H1 (cell line): ENCODE measurements around the gene CCDC180. TPM values are rescaled to one million over a fixed set of nuclear protein-coding genes. Genes with fewer than 3 reads are reported as not detected.

Source experiments
- CTCF ChIA-PET: fragments of 300-600 bp; sonication (Branson Sonifier 250); formaldehyde crosslinking; loops from one replicate; lab custom pipeline; 2021; ENCODE audit not compliant: partially characterized antibody; lab: Charles Lee
- POLR2A ChIA-PET: fragments of 300-600 bp; sonication (Branson Sonifier 250); formaldehyde crosslinking; loops from one replicate; lab custom pipeline; 2021; ENCODE audit warnings: inconsistent platforms; ENCODE audit not compliant: partially characterized antibody; lab: Charles Lee
- DNase-seq, 2 experiments: peaks; one replicate each; pipeline versions ENCODE4 v3.0.0 to v3.0.0-alpha.2; 2010 to 2022; ENCODE audit warnings: low spot score in 2 of 2, low read depth in 1 of 2, mixed read lengths in 1 of 2
- FAIRE-seq: peaks from 2 replicates; lab custom pipeline; 2011; peaks lifted over from hg19 to GRCh38; lab: Jason Lieb, UNC
- H2AFZ ChIP-seq: 2 replicates; pipeline ENCODE4 v1.8.1; 2012; ENCODE audit warnings: low read length, inconsistent platforms
- H2AK5ac ChIP-seq: 2 replicates; pipeline ENCODE4 v1.6.1; 2013; ENCODE audit warnings: low read depth, low read length
- H2BK120ac ChIP-seq: replicated peaks from 2 replicates; pipeline ENCODE3; 2013; ENCODE audit warnings: low read depth, low read length, inconsistent platforms
- H2BK12ac ChIP-seq: 2 replicates; pipeline ENCODE4 v1.6.1; 2013; ENCODE audit warnings: low read depth, low read length
- H2BK15ac ChIP-seq: 2 replicates; pipeline ENCODE4 v1.6.1; 2013; ENCODE audit warnings: low read length
- H2BK20ac ChIP-seq: 2 replicates; pipeline ENCODE4 v1.6.1; 2013; ENCODE audit warnings: low read length
- H2BK5ac ChIP-seq: 2 replicates; pipeline ENCODE4 v1.6.1; 2013; ENCODE audit warnings: low read depth, low read length
- H3K14ac ChIP-seq: 2 replicates; pipeline ENCODE4 v1.6.1; 2013; ENCODE audit warnings: inconsistent platforms; ENCODE audit not compliant: insufficient read length
- H3K18ac ChIP-seq: 2 replicates; pipeline ENCODE4 v1.6.1; 2013; ENCODE audit warnings: low read length; ENCODE audit errors: extremely low read depth
- H3K23ac ChIP-seq: 2 replicates; pipeline ENCODE4 v1.6.1; 2013; ENCODE audit warnings: inconsistent platforms; ENCODE audit not compliant: insufficient read length
- H3K23me2 ChIP-seq: 2 replicates; pipeline ENCODE4 v1.6.1; 2013; ENCODE audit warnings: low read depth, low read length
- H3K27ac ChIP-seq: 2 replicates; pipeline ENCODE4 v1.6.1; 2011; ENCODE audit warnings: low read depth, low read length, inconsistent platforms
- H3K27me3 ChIP-seq, 4 experiments: replicated peaks in 1 of 4; 1 replicate in 1 of 4; 2 replicates in 3 of 4; pipeline versions ENCODE4 v1.6.1 to v1.8.1; 2011 to 2013; ENCODE audit warnings: low read length in 3 of 4, mild to moderate bottlenecking in 3 of 4, inconsistent platforms in 2 of 4, mixed read lengths in 2 of 4, moderate library complexity in 1 of 4; ENCODE audit not compliant: control insufficient read depth in 3 of 4, insufficient read depth in 3 of 4; ENCODE audit errors: extremely low read depth in 1 of 4
- H3K36me3 ChIP-seq, 4 experiments: 2 replicates each; pipeline versions ENCODE4 v1.6.1 to v1.8.1; 2011 to 2013; ENCODE audit warnings: mild to moderate bottlenecking in 4 of 4, low read length in 3 of 4, moderate library complexity in 2 of 4, control low read depth in 1 of 4, inconsistent platforms in 1 of 4; ENCODE audit not compliant: insufficient read depth in 4 of 4, control insufficient read depth in 2 of 4
- H3K4ac ChIP-seq: replicated peaks from 2 replicates; pipeline ENCODE3; 2013; ENCODE audit warnings: low read length, low read depth, mixed read lengths, inconsistent platforms; ENCODE audit not compliant: insufficient read length
- H3K4me1 ChIP-seq, 4 experiments: replicated peaks in 1 of 4; 1 replicate in 1 of 4; 2 replicates in 3 of 4; pipeline versions ENCODE4 v1.6.1 to v1.8.1; 2011 to 2013; ENCODE audit warnings: low read length in 3 of 4, inconsistent platforms in 2 of 4, mixed read lengths in 1 of 4; ENCODE audit not compliant: insufficient read depth in 4 of 4, control insufficient read depth in 3 of 4
- H3K4me2 ChIP-seq, 2 experiments: 2 replicates each; pipeline versions ENCODE4 v1.6.1 to v1.8.1; 2011 to 2013; ENCODE audit warnings: low read depth in 2 of 2, low read length in 2 of 2, control low read depth in 1 of 2, inconsistent platforms in 1 of 2, mild to moderate bottlenecking in 1 of 2; ENCODE audit not compliant: insufficient read depth in 1 of 2
- H3K4me3 ChIP-seq, 4 experiments: fragments of 200-600, 300-600 bp in 1 of 4; sonication (generic), shearing (Covaris generic), sonication (Bioruptor Twin) in 1 of 4; 2 replicates each; pipeline versions ENCODE4 v1.5.1 to v1.8.1; 2011 to 2016; ENCODE audit warnings: low read length in 4 of 4, low read depth in 3 of 4, control low read depth in 2 of 4, inconsistent platforms in 2 of 4, mild to moderate bottlenecking in 2 of 4, mixed read lengths in 1 of 4, moderate library complexity in 1 of 4; ENCODE audit not compliant: insufficient read depth in 2 of 4; ENCODE audit errors: extremely low read depth in 1 of 4
- H3K56ac ChIP-seq: replicated peaks from 2 replicates; pipeline ENCODE3; 2013; ENCODE audit warnings: low read depth, mild to moderate bottlenecking, mixed read lengths, low read length, inconsistent platforms; ENCODE audit not compliant: insufficient read length
- H3K79me1 ChIP-seq: 2 replicates; pipeline ENCODE4 v1.6.1; 2013; ENCODE audit warnings: low read depth, low read length, control low read depth
- H3K79me2 ChIP-seq, 2 experiments: 2 replicates each; pipeline versions ENCODE4 v1.6.1 to v1.8.1; 2012 to 2013; ENCODE audit warnings: low read length in 2 of 2, mild to moderate bottlenecking in 2 of 2, inconsistent platforms in 1 of 2; ENCODE audit not compliant: insufficient read depth in 2 of 2, control insufficient read depth in 1 of 2
- H3K9ac ChIP-seq, 4 experiments: replicated peaks in 1 of 4; 1 replicate in 1 of 4; 2 replicates in 3 of 4; pipeline versions ENCODE4 v1.6.1 to v1.8.1; 2011 to 2013; ENCODE audit warnings: low read depth in 3 of 4, low read length in 3 of 4, control low read depth in 2 of 4, mild to moderate bottlenecking in 2 of 4, moderate library complexity in 2 of 4, inconsistent platforms in 1 of 4; ENCODE audit errors: extremely low read depth in 1 of 4
- H3K9me3 ChIP-seq, 2 experiments: 2 replicates each; pipeline versions ENCODE4 v1.6.1 to v1.8.1; 2012 to 2013; ENCODE audit warnings: mild to moderate bottlenecking in 2 of 2, moderate library complexity in 2 of 2, control low read depth in 1 of 2, inconsistent platforms in 1 of 2, low read depth in 1 of 2, low read length in 1 of 2, mixed read lengths in 1 of 2; ENCODE audit not compliant: insufficient read depth in 2 of 2
- H4K20me1 ChIP-seq, 2 experiments: replicated peaks in 1 of 2; 2 replicates each; pipeline versions ENCODE3 to v1.8.1; 2011 to 2013; ENCODE audit warnings: inconsistent platforms in 2 of 2, low read length in 2 of 2, mild to moderate bottlenecking in 1 of 2; ENCODE audit not compliant: insufficient read depth in 2 of 2, control insufficient read depth in 1 of 2
- H4K5ac ChIP-seq: 2 replicates; pipeline ENCODE4 v1.6.1; 2013; ENCODE audit warnings: low read length, low read depth, mixed read lengths, inconsistent platforms; ENCODE audit not compliant: insufficient read length
- H4K8ac ChIP-seq: 2 replicates; pipeline ENCODE4 v1.8.0; 2013; ENCODE audit warnings: mild to moderate bottlenecking, moderate library complexity, low read length, inconsistent platforms; ENCODE audit not compliant: insufficient read depth; ENCODE audit errors: extremely low read depth
- H4K91ac ChIP-seq: replicated peaks from 2 replicates; pipeline ENCODE3; 2013; ENCODE audit warnings: low read length, mixed read lengths, inconsistent platforms; ENCODE audit not compliant: insufficient read length
- ATF3 ChIP-seq: IDR thresholded peaks from 2 replicates; pipeline ENCODE4 v1.6.1; 2011; ENCODE audit warnings: low read depth, mild to moderate bottlenecking, low read length; ENCODE audit not compliant: insufficient read depth
- CTBP2 ChIP-seq: IDR thresholded peaks from 2 replicates; pipeline ENCODE4 v1.7.0; 2011; ENCODE audit warnings: borderline replicate concordance, mild to moderate bottlenecking, moderate library complexity, mixed read lengths, low read length; ENCODE audit not compliant: insufficient read depth, insufficient read length
- CTCF ChIP-seq, 3 experiments: IDR thresholded peaks; 1 replicate in 2 of 3; 2 replicates in 1 of 3; pipeline versions ENCODE4 v1.5.1 to v1.6.1; 2011; ENCODE audit warnings: low read length in 3 of 3, mild to moderate bottlenecking in 3 of 3, inconsistent platforms in 2 of 3, low read depth in 1 of 3, moderate library complexity in 1 of 3; ENCODE audit not compliant: insufficient read depth in 1 of 3; ENCODE audit errors: control extremely low read depth in 1 of 3
- POLR2AphosphoS5 ChIP-seq: IDR thresholded peaks from 2 replicates; pipeline ENCODE4 v1.6.1; 2011; ENCODE audit warnings: low read depth, low read length
- SP1 ChIP-seq: IDR thresholded peaks from 2 replicates; pipeline ENCODE4 v1.6.1; 2011; ENCODE audit warnings: low read depth, low read length
- WGBS, 2 experiments: shearing (Covaris generic) in 1 of 2; methylation state at CpG; one replicate each; pipeline versions ENCODE4 v1.1.6 to v1.1.7; 2013 to 2015; ENCODE audit warnings: low lambda C conversion rate in 2 of 2, mixed read lengths in 2 of 2, inconsistent platforms in 1 of 2, low coverage in 1 of 2, missing lambda C conversion rate in 1 of 2; ENCODE audit not compliant: insufficient replicate concordance in 2 of 2, insufficient coverage in 1 of 2, insufficient read length in 1 of 2; ENCODE audit errors: extremely low coverage in 1 of 2, missing lambda C conversion rate in 1 of 2; 5-methylcytosine and 5-hydroxymethylcytosine counted together
- polyA plus RNA-seq, 7 experiments: library from polyadenylated mRNA; depleted of rRNA in 3 of 7; stranded (reverse) in 5 of 7; unstranded in 2 of 7; fragments of >200 nt in 5 of 7; fragments of 200-250 nt in 2 of 7; gene quantifications; 1 replicate in 5 of 7; 2 replicates in 1 of 7; 4 replicates in 1 of 7; pipeline versions ENCODE4 v1.2.1 to v1.2.3, GENCODE V29; 2011 to 2013; ENCODE audit warnings: missing spikeins in 2 of 7, mixed read lengths in 2 of 7
- total RNA-seq: library from RNA; stranded (reverse); fragmentation: NEBNext Ultra II Directional; extraction: Animal tissue kit (Norgen Biotek cat#: 25700); gene quantifications from 2 replicates; pipeline ENCODE4 v1.2.1, GENCODE V29; 2021

CCDC180 gene
- total and polyA plus RNA-seq, 2 of the 8 experiments (the other 6 are each of a cell fraction or from before 2014, with no cell fraction given) = 2.6 to 8.2 TPM

- Histone ChIP-seq H3K27me3 (0 out of 7 replicates have a peak, but pooled peaks cover 0 to 2% (median 0%) of the 10 kb centered on the region in 4 experiments), H3K79me2 (no peaks in the 10 kb centered on the region), H3K4me2 (no peak overlapping the region), H2AK5ac (no peak overlapping the region), H3K4ac (no peak overlapping the region), H2BK5ac (no peak overlapping the region), H4K20me1 (no peaks in the 10 kb centered on the region), H3K27ac (no peak overlapping the region), H2BK120ac (no peak overlapping the region), H4K5ac (no peak overlapping the region), H2AFZ (no peak overlapping the region), H2BK12ac (no peak overlapping the region), H3K14ac (no peak overlapping the region), H3K23me2 (no peaks in the 10 kb centered on the region), H2BK20ac (no peak overlapping the region), H3K4me1 (no peaks in the 10 kb centered on the region), H3K9ac (no peak overlapping the region), H3K23ac (no peak overlapping the region), H3K56ac (no peak overlapping the region), H3K79me1 (no peaks in the 10 kb centered on the region), H3K4me3 (no peak overlapping the region), H2BK15ac (no peak overlapping the region), H3K9me3 (no peaks in the 10 kb centered on the region), H3K36me3 (no peaks in the 10 kb centered on the region), H4K91ac (no peak overlapping the region), H4K8ac (no peak overlapping the region), H3K18ac (no peak overlapping the region)
- ChIA-PET CTCF (interaction anchor here (2.1 kb wide), 1 partner anchor 9 kb away, joined by 4 read pairs; no protein-coding TSS in a partner anchor), POLR2A (no interaction called here)
- DNase-seq (no peak), FAIRE-seq (no peak)
- WGBS, 2 experiments = 78% methylated on average over 1 of the region's 1 CpG; no CpG with 5 or more reads in 1 of the 2 experiments
- TF ChIP-seq SP1 = no peak
- no peak for TF ChIP-seq CTCF (IDR thresholded peaks at IDR 0.05; ENCODE audit: control extremely low read depth in 1 of 3, insufficient read depth in 1 of 3, low read depth in 1 of 3, low read length in 3 of 3)
- no peak for TF ChIP-seq CTBP2
- TF ChIP-seq POLR2AphosphoS5 = no peak
- no peak for TF ChIP-seq ATF3
Observed at GRCh38 chr9:97349400-97349799, 41.9 kb downstream of the CCDC180 start.
